Esophagus muscularis mucosa (tissue), 4 donors: ENCODE data around the gene MAP2K6. TPM values are rescaled to one million over a fixed set of nuclear protein-coding genes. Genes with fewer than 3 reads are reported as not detected.

Experiments
- DNase-seq: peaks from one replicate; pipeline ENCODE4 v3.0.0-alpha.2; 2017; ENCODE audit errors: extremely low spot score
- H3K27ac ChIP-seq, 4 donors: fragments of 200-600 bp; sonication (generic); replicated peaks in 1 of 4; 1 replicate in 3 of 4; 2 replicates in 1 of 4; pipeline ENCODE4 v1.5.1; 2016 to 2019; ENCODE audit warnings: mild to moderate bottlenecking in 1 of 4
- H3K27me3 ChIP-seq, 4 donors: fragments of 200-600 bp; sonication (generic); one replicate each; pipeline versions ENCODE4 v1.5.1 to v1.6.0; 2016 to 2019
- H3K36me3 ChIP-seq, 4 donors: fragments of 200-600 bp; sonication (generic); one replicate each; pipeline ENCODE4 v1.5.1; 2016 to 2019
- H3K4me1 ChIP-seq, 4 donors: fragments of 200-600 bp; sonication (generic); one replicate each; pipeline ENCODE4 v1.5.1; 2016 to 2019
- H3K4me3 ChIP-seq, 4 donors: fragments of 200-600 bp; sonication (generic); 1 replicate in 2 of 4; 2 replicates in 2 of 4; pipeline ENCODE4 v1.5.1; 2016 to 2019; ENCODE audit warnings: mild to moderate bottlenecking in 4 of 4, moderate library complexity in 1 of 4
- H3K9me3 ChIP-seq, 4 donors: fragments of 200-600 bp; sonication (generic); 1 replicate in 3 of 4; 2 replicates in 1 of 4; pipeline ENCODE4 v1.5.1; 2016 to 2019
- CTCF ChIP-seq, 3 experiments: fragments of 200-600 bp in 2 of 3; fragments of 450-650 bp in 1 of 3; sonication (generic) in 2 of 3; IDR thresholded peaks; one replicate each; pipeline ENCODE4 v1.5.1; 2017 to 2019; ENCODE audit warnings: antibody characterized with exemption in 3 of 3, mild to moderate bottlenecking in 2 of 3, moderate library complexity in 1 of 3
- EP300 ChIP-seq: sonication (generic); formaldehyde crosslinking; IDR thresholded peaks from one replicate; pipeline ENCODE4 v1.6.1; 2017; ENCODE audit warnings: antibody characterized with exemption
- POLR2A ChIP-seq: fragments of 450-650 bp; IDR thresholded peaks from one replicate; pipeline ENCODE4 v1.6.1; 2017; ENCODE audit warnings: antibody characterized with exemption, moderate library complexity, mild to moderate bottlenecking, low read depth
- POLR2AphosphoS5 ChIP-seq, 2 donors: sonication (generic); formaldehyde crosslinking; IDR thresholded peaks; one replicate each; pipeline ENCODE4 v1.6.1; 2017; ENCODE audit warnings: antibody characterized with exemption in 2 of 2
- WGBS: methylation state at CpG from one replicate; pipeline ENCODE4 v1.1.5; 2018; 5-methylcytosine and 5-hydroxymethylcytosine counted together
- intact Hi-C: fragments of 100-400 bp; cut with DNase I; formaldehyde crosslinking; loops from one replicate; pipeline ENCODE4 v1.15.1; 2023
- total RNA-seq, 4 donors: library from RNA; depleted of rRNA; stranded (reverse); fragments of >200 nt; gene quantifications; one replicate each; pipeline versions ENCODE4 v1.1.0 to v1.2.1, GENCODE V29; 2016

The MAP2K6 gene
- total RNA-seq, 4 donors from 2014 or later, result 0.83 to 3.1 (median 1.5) TPM

GRCh38 chr17:69525920-69526841 lies 111.7 kb downstream of the MAP2K6 start:
- Histone ChIP-seq H3K9me3 (no peaks in the 10 kb centered on the region), H3K27me3 (no peaks in the 10 kb centered on the region), H3K36me3 (peaks cover 0 to 12% (median 2%) of the 10 kb centered on the region in 4 donors), H3K27ac (no peak overlapping the region), H3K4me1 (peaks cover 0 to 10% (median 4%) of the 10 kb centered on the region in 4 donors), H3K4me3 (no peak overlapping the region)
- WGBS, result 42% methylated on average over 9 of the region's 9 CpGs
- no peak for TF ChIP-seq POLR2A
- peak; percentile 81 to 92 (median 90) for TF ChIP-seq CTCF (IDR thresholded peaks at IDR 0.05)
- TF ChIP-seq POLR2AphosphoS5 (IDR thresholded peaks at IDR 0.05), result peak in 1 of 2 donors; percentile 10
- no peak for DNase-seq
- intact Hi-C loops, result loop anchor here (5.0 to 10.0 kb wide), 4 partner anchors 111 to 1099 kb away; partner anchors contain the start of gene MAP2K6

DNA sequence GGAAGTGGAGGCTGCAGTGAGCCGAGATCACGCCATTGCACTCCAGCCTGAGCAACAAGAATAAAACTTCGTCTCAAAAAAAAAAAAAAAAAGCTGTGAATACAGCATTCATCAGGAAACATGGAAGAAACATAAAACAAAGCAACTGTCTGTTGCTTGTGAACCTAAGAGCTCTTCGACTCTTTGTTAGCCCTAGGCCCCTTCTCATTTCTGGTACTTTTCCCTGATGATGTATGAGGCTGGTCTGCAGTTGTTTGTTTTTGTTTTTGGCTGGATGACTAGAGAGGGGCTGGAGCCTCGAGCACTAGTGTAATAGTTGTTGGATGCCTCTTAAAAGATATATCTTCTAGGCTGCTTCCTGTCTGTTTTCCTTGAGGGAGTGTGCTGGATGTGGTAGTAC lies 113.5 kb downstream of the MAP2K6 start:
- H3K9me3 ChIP-seq, result no peaks in the 10 kb centered on the region
- no peak overlapping the region for H3K27ac ChIP-seq
- peaks cover 0 to 9% (median 4%) of the 10 kb centered on the region in 4 donors for H3K4me1 ChIP-seq
- no peaks in the 10 kb centered on the region for H3K27me3 ChIP-seq
- no peak overlapping the region for H3K4me3 ChIP-seq
- TF ChIP-seq POLR2AphosphoS5 (IDR thresholded peaks at IDR 0.05) (no peak), CTCF (IDR thresholded peaks at IDR 0.05) (no peak), POLR2A (no peak), EP300 (no peak)
- WGBS, result 75% methylated on average over 5 of the region's 5 CpGs
- H3K36me3 ChIP-seq, result peaks cover 0 to 22% (median 2%) of the 10 kb centered on the region in 4 donors
- intact Hi-C loops, result loop anchor here (5.0 to 10.0 kb wide), 4 partner anchors 113 to 1097 kb away; partner anchors contain the start of gene MAP2K6
- DNase-seq, result no peak

DNA sequence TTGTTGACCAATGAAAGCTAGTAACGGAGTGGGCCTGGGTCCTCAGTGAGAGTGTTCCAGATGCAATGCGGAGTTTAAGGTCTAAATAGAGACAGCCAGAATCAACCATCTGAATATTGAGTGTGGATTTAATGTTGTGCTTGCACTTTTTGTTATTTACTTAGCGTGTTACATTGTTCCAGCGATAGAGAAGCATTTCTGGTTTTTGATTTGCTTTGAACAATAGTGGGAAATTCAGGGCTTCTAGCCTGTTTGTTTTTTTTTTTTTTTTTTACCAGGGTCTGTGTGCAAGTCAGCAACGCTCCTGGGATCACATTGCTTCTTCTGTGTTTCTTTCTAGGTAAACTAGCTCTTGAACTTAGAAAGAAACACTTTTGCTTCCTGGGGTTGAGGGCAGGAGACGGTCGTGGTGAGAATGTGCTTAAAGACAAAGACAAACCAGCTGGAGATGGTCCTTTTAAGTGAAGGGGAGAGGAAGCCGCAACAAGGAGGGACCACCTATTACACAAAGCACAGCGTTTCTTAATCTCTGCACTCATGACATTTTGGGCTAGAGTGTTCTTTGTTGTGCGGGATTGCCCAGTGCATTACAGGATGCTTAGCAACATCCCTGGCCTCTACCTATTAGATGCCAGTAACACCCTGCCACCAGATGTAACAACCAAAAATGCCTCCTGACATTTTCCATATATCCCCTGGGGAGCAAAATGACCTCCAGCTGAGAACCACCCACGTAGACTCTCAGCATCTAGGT lies 119.2 kb downstream of the MAP2K6 start:
- H3K36me3 ChIP-seq, result peaks cover 6 to 53% (median 11%) of the 10 kb centered on the region in 4 donors
- no peak overlapping the region for H3K4me3 ChIP-seq
- no peak overlapping the region for H3K27ac ChIP-seq
- H3K27me3 ChIP-seq, result no peaks in the 10 kb centered on the region
- H3K9me3 ChIP-seq, result no peaks in the 10 kb centered on the region
- DNase-seq, result no peak
- WGBS, result 90% methylated on average over 11 of the region's 11 CpGs
- TF ChIP-seq POLR2AphosphoS5 (IDR thresholded peaks at IDR 0.05) (no peak), CTCF (IDR thresholded peaks at IDR 0.05) (no peak), POLR2A (no peak), EP300 (no peak)
- H3K4me1 ChIP-seq, result no peaks in the 10 kb centered on the region
- intact Hi-C loops, result no loop called here

- no peaks in the 10 kb centered on the region for H3K9me3 ChIP-seq
- DNase-seq, result no peak
- no peak for TF ChIP-seq EP300
- TF ChIP-seq POLR2AphosphoS5 (IDR thresholded peaks at IDR 0.05), result no peak
- no peak for TF ChIP-seq CTCF (IDR thresholded peaks at IDR 0.05)
- TF ChIP-seq POLR2A, result no peak
- H3K36me3 ChIP-seq, result peaks cover 6 to 53% (median 11%) of the 10 kb centered on the region in 4 donors
- H3K4me1 ChIP-seq, result no peaks in the 10 kb centered on the region
- WGBS, result 84% methylated on average over 5 of the region's 5 CpGs
- H3K27ac ChIP-seq, result no peak overlapping the region
- no peak overlapping the region for H3K4me3 ChIP-seq
- intact Hi-C loops, result no loop called here
- no peaks in the 10 kb centered on the region for H3K27me3 ChIP-seq
Measured at GRCh38 chr17:69534235-69534621, 119.7 kb downstream of the MAP2K6 start.
